H1 (cell line): ENCODE measurements around the gene RNF6. TPM values are rescaled to one million over a fixed set of nuclear protein-coding genes. Genes with fewer than 3 reads are reported as not detected.

ENCODE experiments used
- HDAC2 ChIP-seq, 2 experiments: fragments of 300-600 bp in 1 of 2; sonication (generic) in 1 of 2; IDR thresholded peaks; 2 replicates each; pipeline ENCODE4 v1.6.1; 2011 to 2012; ENCODE audit warnings: low read depth in 2 of 2, low read length in 2 of 2, mild to moderate bottlenecking in 2 of 2, moderate library complexity in 2 of 2, borderline replicate concordance in 1 of 2, inconsistent platforms in 1 of 2
- KDM1A ChIP-seq: fragments of 200-600, 300-600 bp; sonication (generic); IDR thresholded peaks from 2 replicates; pipeline ENCODE4 v1.7.1; 2016; ENCODE audit warnings: mild to moderate bottlenecking, low read length, borderline replicate concordance
- KDM4A ChIP-seq: IDR thresholded peaks from one replicate; pipeline ENCODE4 v1.7.1; 2012; ENCODE audit warnings: low read depth, mild to moderate bottlenecking, moderate library complexity, low read length, inconsistent platforms; ENCODE audit not compliant: severe bottlenecking
- POU5F1 ChIP-seq: IDR thresholded peaks from 2 replicates; pipeline ENCODE4 v1.6.1; 2011; ENCODE audit warnings: low read depth, mild to moderate bottlenecking, low read length, moderate library complexity
- SRF ChIP-seq: IDR thresholded peaks from 2 replicates; pipeline ENCODE4 v1.6.1; 2011; ENCODE audit warnings: mild to moderate bottlenecking, low read depth, low read length, moderate library complexity
- polyA plus RNA-seq, 7 experiments: library from polyadenylated mRNA; depleted of rRNA in 3 of 7; stranded (reverse) in 5 of 7; unstranded in 2 of 7; fragments of >200 nt in 5 of 7; fragments of 200-250 nt in 2 of 7; gene quantifications; 1 replicate in 5 of 7; 2 replicates in 1 of 7; 4 replicates in 1 of 7; pipeline versions ENCODE4 v1.2.1 to v1.2.3, GENCODE V29; 2011 to 2013; ENCODE audit warnings: missing spikeins in 2 of 7, mixed read lengths in 2 of 7
- total RNA-seq: library from RNA; stranded (reverse); fragmentation: NEBNext Ultra II Directional; extraction: Animal tissue kit (Norgen Biotek cat#: 25700); gene quantifications from 2 replicates; pipeline ENCODE4 v1.2.1, GENCODE V29; 2021

RNF6 gene
- total and polyA plus RNA-seq, 2 of the 8 experiments (the other 6 are each of a cell fraction or from before 2014, with no cell fraction given): 4.0 to 13.8 TPM

DNA sequence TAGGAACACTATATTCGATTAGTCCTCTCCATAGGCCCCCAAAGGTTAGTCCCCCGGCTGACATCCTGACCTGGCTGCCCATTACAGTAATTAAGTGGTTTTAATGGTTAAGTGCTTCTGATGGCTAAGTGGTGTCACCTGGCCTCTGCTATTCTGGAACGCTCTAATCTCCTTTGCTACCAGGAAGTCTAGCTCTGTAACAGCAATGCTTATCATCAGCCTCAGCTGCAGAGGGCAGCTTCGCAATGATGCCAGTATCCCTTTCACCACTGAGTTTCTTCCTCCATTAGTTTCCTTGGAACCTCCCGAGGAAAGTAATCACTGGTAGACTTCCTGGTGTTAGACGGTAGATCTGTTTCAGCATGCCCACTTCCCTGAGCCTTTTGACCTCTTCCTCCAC lies 8.6 kb upstream of the RNF6 start (continued):
- TF ChIP-seq POU5F1 (no peak), KDM1A (no peak), SRF (no peak), HDAC2 (IDR thresholded peaks at IDR 0.05; ENCODE audit: borderline replicate concordance in 1 of 2, low read depth in 2 of 2, low read length in 2 of 2) (no peak), KDM4A (no peak)
